HepG2 (cell line): ENCODE measurements around the gene SLC8B1.

ENCODE experiments used
- NFRKB ChIP-seq: fragments of 450-650 bp; IDR thresholded peaks from 2 replicates; pipeline ENCODE4 v1.6.1; 2017
- ZNF850 ChIP-seq: sonication (generic); formaldehyde crosslinking; conservative IDR thresholded peaks from 2 replicates; pipeline ENCODE4 v1.9.0; 2021; ENCODE audit warnings: mild to moderate bottlenecking, missing genetic modification reagents

- no peak for TF ChIP-seq NFRKB
- TF ChIP-seq ZNF850 (CRISPR knock-in tag) = no peak
Observed at GRCh38 chr12:113310489-113310888, 24.4 kb downstream of the SLC8B1 start.
